OCI-LY1 (cell line): ENCODE data around the gene IFT27.

ENCODE experiments used
- H2AFZ ChIP-seq: fragments of 200-600 bp; sonication (generic), shearing (Covaris generic); 2 replicates; pipeline ENCODE4 v1.6.0; 2014; ENCODE audit warnings: antibody characterized with exemption, mild to moderate bottlenecking, low read length
- H3F3A ChIP-seq: fragments of 200-600 bp; sonication (generic), shearing (Covaris generic); 2 replicates; pipeline ENCODE4 v1.6.0; 2014; ENCODE audit warnings: mild to moderate bottlenecking, antibody characterized with exemption, low read length, moderate library complexity; ENCODE audit not compliant: insufficient read depth
- H3K27ac ChIP-seq: fragments of 200-600 bp; sonication (generic); 2 replicates; pipeline ENCODE4 v1.5.1; 2014; ENCODE audit warnings: low read length, mixed run types, mild to moderate bottlenecking, low read depth; ENCODE audit not compliant: poor library complexity, severe bottlenecking
- H3K27me3 ChIP-seq: fragments of 200-600 bp; sonication (generic); 2 replicates; pipeline ENCODE4 v1.6.0; 2014; ENCODE audit warnings: antibody characterized with exemption, mild to moderate bottlenecking, low read length, moderate library complexity; ENCODE audit not compliant: insufficient read depth
- H3K36me3 ChIP-seq: fragments of 200-600 bp; sonication (generic); 2 replicates; pipeline ENCODE4 v1.6.1; 2014; ENCODE audit warnings: mild to moderate bottlenecking, antibody characterized with exemption, low read length, moderate library complexity, mixed read lengths; ENCODE audit not compliant: insufficient read depth
- H3K4me1 ChIP-seq: fragments of 200-600 bp; sonication (generic); 2 replicates; pipeline ENCODE4 v1.5.1; 2014; ENCODE audit warnings: mild to moderate bottlenecking, low read length, moderate library complexity; ENCODE audit not compliant: insufficient read depth, severe bottlenecking
- H3K4me2 ChIP-seq: fragments of 200-600 bp; sonication (generic), shearing (Covaris generic); 2 replicates; pipeline ENCODE4 v1.6.1; 2014; ENCODE audit warnings: low read length
- H3K4me3 ChIP-seq: fragments of 200-600 bp; sonication (generic); 2 replicates; pipeline ENCODE4 v1.5.1; 2014; ENCODE audit warnings: low read length, low read depth, mild to moderate bottlenecking, mixed read lengths; ENCODE audit not compliant: poor library complexity, severe bottlenecking
- H3K79me2 ChIP-seq: fragments of 200-600 bp; shearing (Covaris generic); 2 replicates; pipeline ENCODE4 v1.6.1; 2016; ENCODE audit warnings: mixed run types, low read length, mixed read lengths; ENCODE audit not compliant: insufficient read depth
- H3K9ac ChIP-seq: fragments of 200-600 bp; sonication (generic), shearing (Covaris generic); 2 replicates; pipeline ENCODE4 v1.6.1; 2014; ENCODE audit warnings: mild to moderate bottlenecking, low read length, mixed read lengths
- H3K9me2 ChIP-seq: fragments of 200-600 bp; sonication (generic), shearing (Covaris generic); 2 replicates; pipeline ENCODE4 v1.6.1; 2014; ENCODE audit warnings: low read depth, mild to moderate bottlenecking, low read length, mixed read lengths
- H3K9me3 ChIP-seq: fragments of 200-600 bp; shearing (Covaris generic); 2 replicates; pipeline ENCODE4 v1.6.1; 2014; ENCODE audit warnings: low read length, mixed read lengths
- H4K20me1 ChIP-seq: fragments of 200-600 bp; sonication (generic), shearing (Covaris generic); 2 replicates; pipeline ENCODE4 v1.6.0; 2016; ENCODE audit warnings: mild to moderate bottlenecking, low read length; ENCODE audit not compliant: insufficient read depth
- EZH2 ChIP-seq: fragments of 200-600 bp; sonication (generic), shearing (Covaris generic); IDR thresholded peaks from 2 replicates; pipeline ENCODE4 v1.8.0; 2017; ENCODE audit warnings: borderline replicate concordance, mixed run types, mild to moderate bottlenecking, antibody characterized with exemption, low read length, moderate library complexity, mixed read lengths
- TF ChIP-seq, protein P1 (sequence below): fragments of 200-600 bp; sonication (generic), shearing (Covaris generic); IDR thresholded peaks from 2 replicates; pipeline ENCODE4 v1.5.1; 2017; ENCODE audit warnings: mild to moderate bottlenecking, antibody characterized with exemption, low read length, moderate library complexity, mixed read lengths

Gene IFT27

DNA sequence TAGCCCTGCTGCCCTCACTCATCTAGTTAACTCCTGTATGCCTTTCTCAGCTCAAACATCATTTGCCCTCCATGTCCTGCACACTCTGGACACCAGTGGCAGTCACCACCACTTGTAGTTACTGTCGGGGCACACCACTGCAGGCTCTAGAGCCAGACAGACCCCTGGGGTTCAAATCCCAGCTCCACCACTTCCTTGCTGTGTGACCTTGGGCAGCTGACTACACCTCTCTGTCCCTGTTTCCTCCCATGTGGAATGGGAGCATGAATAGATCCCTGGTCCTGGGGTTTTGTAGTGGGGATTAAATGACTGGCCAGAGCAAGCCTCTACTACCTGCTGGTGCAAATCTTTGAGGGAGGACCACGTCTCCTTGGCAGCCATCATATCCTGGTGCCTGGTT is 7.8 kb upstream of the IFT27 start:
- no peak overlapping the region for H3K4me3 ChIP-seq

DNA sequence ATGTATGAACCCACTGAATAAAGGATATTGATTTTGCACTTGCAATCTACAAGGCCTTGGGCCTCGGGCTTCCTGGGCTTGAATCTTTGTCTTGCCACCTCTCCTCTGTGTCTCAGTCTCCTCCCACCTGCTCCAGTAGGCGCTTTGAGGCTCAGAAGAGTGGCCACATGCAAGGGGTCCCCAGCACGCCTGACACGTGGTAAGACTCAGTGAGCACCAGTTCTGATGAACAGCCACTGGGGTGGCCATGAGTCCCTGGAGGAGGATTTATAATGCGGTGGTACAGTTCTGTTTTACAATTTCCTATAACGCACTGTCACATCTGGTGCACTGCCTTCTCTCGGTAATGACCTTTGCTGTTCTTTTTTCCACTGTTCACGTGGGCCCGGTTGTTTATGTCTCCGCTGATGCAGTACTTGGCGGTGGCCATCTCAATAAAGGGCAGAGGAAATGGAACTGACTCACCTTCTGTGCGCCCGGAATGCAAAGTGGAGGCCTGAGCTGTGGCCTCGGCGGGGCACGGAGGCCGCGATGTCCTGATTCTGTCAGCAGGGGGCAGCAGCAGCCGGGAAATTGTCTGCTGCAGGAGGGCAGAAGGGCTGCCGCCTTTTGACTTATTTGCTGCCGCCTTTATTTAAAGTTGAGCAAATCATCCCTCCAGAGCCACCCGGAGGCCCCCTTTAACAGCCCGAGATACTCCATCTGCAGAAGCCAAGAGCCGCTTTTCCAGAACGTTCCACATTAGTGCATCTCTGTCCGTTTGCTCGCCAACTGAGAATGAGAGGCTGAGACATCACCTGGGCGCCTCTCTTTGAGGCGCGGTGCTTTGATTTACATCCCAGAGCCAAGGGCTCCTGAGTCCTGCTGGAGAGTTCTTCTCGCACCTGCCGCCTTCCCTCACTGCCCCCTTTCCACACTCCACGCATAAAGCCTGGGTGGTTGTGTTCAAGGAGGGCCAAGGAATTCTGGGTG is 6.0 kb upstream of the IFT27 start:
- Histone ChIP-seq H3K4me1 (peaks cover 15% of the 10 kb centered on the region), H3K9ac (peak overlapping the region; percentile 31; the same call in 1 of the 2 replicates), H4K20me1 (no peaks in the 10 kb centered on the region), H3K9me2 (no peaks in the 10 kb centered on the region), H3K36me3 (no peaks in the 10 kb centered on the region; the same call in 1 of the 2 replicates), H3K9me3 (no peaks in the 10 kb centered on the region), H2AFZ (no peak overlapping the region), H3F3A (no peaks in the 10 kb centered on the region), H3K4me3 (no peak overlapping the region), H3K79me2 (no peaks in the 10 kb centered on the region), H3K27me3 (peaks cover 4% of the 10 kb centered on the region; the same call in 1 of the 2 replicates), H3K4me2 (peak overlapping the region; percentile 22; the same call in 1 of the 2 replicates), H3K27ac (no peak overlapping the region)
- no peak for TF ChIP-seq EZH2
- TF ChIP-seq, protein P1, sequence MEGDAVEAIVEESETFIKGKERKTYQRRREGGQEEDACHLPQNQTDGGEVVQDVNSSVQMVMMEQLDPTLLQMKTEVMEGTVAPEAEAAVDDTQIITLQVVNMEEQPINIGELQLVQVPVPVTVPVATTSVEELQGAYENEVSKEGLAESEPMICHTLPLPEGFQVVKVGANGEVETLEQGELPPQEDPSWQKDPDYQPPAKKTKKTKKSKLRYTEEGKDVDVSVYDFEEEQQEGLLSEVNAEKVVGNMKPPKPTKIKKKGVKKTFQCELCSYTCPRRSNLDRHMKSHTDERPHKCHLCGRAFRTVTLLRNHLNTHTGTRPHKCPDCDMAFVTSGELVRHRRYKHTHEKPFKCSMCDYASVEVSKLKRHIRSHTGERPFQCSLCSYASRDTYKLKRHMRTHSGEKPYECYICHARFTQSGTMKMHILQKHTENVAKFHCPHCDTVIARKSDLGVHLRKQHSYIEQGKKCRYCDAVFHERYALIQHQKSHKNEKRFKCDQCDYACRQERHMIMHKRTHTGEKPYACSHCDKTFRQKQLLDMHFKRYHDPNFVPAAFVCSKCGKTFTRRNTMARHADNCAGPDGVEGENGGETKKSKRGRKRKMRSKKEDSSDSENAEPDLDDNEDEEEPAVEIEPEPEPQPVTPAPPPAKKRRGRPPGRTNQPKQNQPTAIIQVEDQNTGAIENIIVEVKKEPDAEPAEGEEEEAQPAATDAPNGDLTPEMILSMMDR, result peak; percentile 91

More for the DNA sequence above, 7.8 kb upstream of the IFT27 start:
- H2AFZ ChIP-seq, result no peak overlapping the region
- peaks cover 13% of the 10 kb centered on the region for H3K4me1 ChIP-seq
- H3K79me2 ChIP-seq, result no peaks in the 10 kb centered on the region
- no peaks in the 10 kb centered on the region for H3K9me2 ChIP-seq
- H3K9me3 ChIP-seq, result no peaks in the 10 kb centered on the region
- H3K9ac ChIP-seq, result no peak overlapping the region
- H3K36me3 ChIP-seq, result no peaks in the 10 kb centered on the region; the same call in 1 of the 2 replicates
- H3F3A ChIP-seq, result no peaks in the 10 kb centered on the region
- no peak overlapping the region for H3K4me2 ChIP-seq
- H3K27ac ChIP-seq, result no peak overlapping the region
- TF ChIP-seq, protein P1, result no peak
- no peak for TF ChIP-seq EZH2
- no peaks in the 10 kb centered on the region for H4K20me1 ChIP-seq
- peaks cover 4% of the 10 kb centered on the region; the same call in 1 of the 2 replicates for H3K27me3 ChIP-seq

DNA sequence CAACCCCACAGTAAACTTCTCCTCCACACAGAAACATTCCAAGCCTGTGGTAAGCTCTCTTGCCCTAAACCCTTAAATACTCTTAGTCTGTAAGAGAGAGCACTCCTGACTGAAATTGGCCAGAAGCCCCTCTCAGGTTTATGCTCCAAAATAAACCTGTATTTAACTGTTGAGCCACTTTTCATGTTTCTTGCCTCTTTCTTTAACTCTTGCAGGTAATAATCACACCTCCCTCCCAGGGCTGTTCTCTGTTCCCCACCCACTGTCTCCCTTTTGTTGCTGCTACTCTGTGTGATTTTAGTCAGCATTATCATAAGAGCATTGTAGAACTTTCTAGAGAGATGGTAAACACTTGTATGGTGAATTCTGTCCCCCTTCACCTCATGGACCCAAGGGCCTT is 2.1 kb upstream of the IFT27 start:
- Histone ChIP-seq H3K27ac (no peak overlapping the region), H3K4me1 (peaks cover 24% of the 10 kb centered on the region), H3K4me2 (no peak overlapping the region), H3F3A (no peaks in the 10 kb centered on the region), H3K9ac (no peak overlapping the region), H3K4me3 (no peak overlapping the region), H3K36me3 (no peaks in the 10 kb centered on the region; the same call in 1 of the 2 replicates), H4K20me1 (no peaks in the 10 kb centered on the region), H2AFZ (no peak overlapping the region), H3K27me3 (no peaks in the 10 kb centered on the region; the same call in 1 of the 2 replicates), H3K9me3 (no peaks in the 10 kb centered on the region), H3K79me2 (no peaks in the 10 kb centered on the region), H3K9me2 (no peaks in the 10 kb centered on the region)
- no peak for TF ChIP-seq EZH2
- TF ChIP-seq, protein P1, result no peak
